Measurements from ENCODE around the gene SERPINE3. TPM values are rescaled to one million over a fixed set of nuclear protein-coding genes. Genes with fewer than 3 reads are reported as not detected.

SERPINE3 gene
- total and polyA plus RNA-seq, 7 donors, result 0.03 TPM; not detected in 6

GRCh38 chr13:51336746-51337145, 2.7 kb upstream of the SERPINE3 start:
- no peak for TF ChIP-seq CTCF (IDR thresholded peaks at IDR 0.05)
- H3K27me3 ChIP-seq (ENCODE audit: insufficient read depth in 3 of 3, low read length in 2 of 3), result no peaks in the 10 kb centered on the region
- no peak overlapping the region for H3K27ac ChIP-seq
- H3K9me3 ChIP-seq, result no peaks in the 10 kb centered on the region
- no peak overlapping the region for H3K4me3 ChIP-seq
- 76 to 88% (median 84%) methylated on average over 5 of the region's 5 CpGs for WGBS, 3 donors
- ATAC-seq (no peak), DNase-seq (no peak)
- intact Hi-C loops (cut with DNase I), result no loop called here
- no peaks in the 10 kb centered on the region for H3K4me1 ChIP-seq
- H3K36me3 ChIP-seq (ENCODE audit: insufficient read depth in 1 of 2, low read depth in 1 of 2), result no peaks in the 10 kb centered on the region

GRCh38 chr13:51339952-51340732, 651 bp downstream of the SERPINE3 start:
- intact Hi-C loops (cut with DNase I), result no loop called here
- no peak for ATAC-seq

GRCh38 chr13:51341232-51341631, 1.7 kb downstream of the SERPINE3 start:
- H3K27me3 ChIP-seq (ENCODE audit: insufficient read depth in 3 of 3, low read length in 2 of 3), result no peaks in the 10 kb centered on the region
- no peak for TF ChIP-seq CTCF (IDR thresholded peaks at IDR 0.05)
- H3K4me3 ChIP-seq, result no peak overlapping the region
- H3K36me3 ChIP-seq (ENCODE audit: insufficient read depth in 1 of 2, low read depth in 1 of 2), result no peaks in the 10 kb centered on the region
- intact Hi-C loops (cut with DNase I), result no loop called here
- no peaks in the 10 kb centered on the region for H3K4me1 ChIP-seq
- H3K9me3 ChIP-seq, result no peaks in the 10 kb centered on the region
- 57 to 74% (median 63%) methylated on average over 2 of the region's 2 CpGs for WGBS, 3 donors
- no peak overlapping the region for H3K27ac ChIP-seq
- ATAC-seq, result no peak
- no peak for DNase-seq

More at GRCh38 chr13:51339952-51340732, 651 bp downstream of the SERPINE3 start:
- no peak overlapping the region for H3K27ac ChIP-seq
- no peak for DNase-seq
- H3K27me3 ChIP-seq (ENCODE audit: insufficient read depth in 3 of 3, low read length in 2 of 3), result no peaks in the 10 kb centered on the region
- no peak overlapping the region for H3K4me3 ChIP-seq
- no peaks in the 10 kb centered on the region for H3K36me3 ChIP-seq (ENCODE audit: insufficient read depth in 1 of 2, low read depth in 1 of 2)
- no peak for TF ChIP-seq CTCF (IDR thresholded peaks at IDR 0.05)
- no peaks in the 10 kb centered on the region for H3K4me1 ChIP-seq
- 74 to 79% (median 77%) methylated on average over 4 of the region's 4 CpGs for WGBS, 3 donors
- no peaks in the 10 kb centered on the region for H3K9me3 ChIP-seq

GRCh38 chr13:51341791-51342190, 2.3 kb downstream of the SERPINE3 start:
- H3K9me3 ChIP-seq, result no peaks in the 10 kb centered on the region
- no peaks in the 10 kb centered on the region for H3K4me1 ChIP-seq
- H3K4me3 ChIP-seq, result no peak overlapping the region
- H3K36me3 ChIP-seq (ENCODE audit: insufficient read depth in 1 of 2, low read depth in 1 of 2), result no peaks in the 10 kb centered on the region
- H3K27me3 ChIP-seq (ENCODE audit: insufficient read depth in 3 of 3, low read length in 2 of 3), result no peaks in the 10 kb centered on the region
- TF ChIP-seq CTCF (IDR thresholded peaks at IDR 0.05), result no peak
- no peak for ATAC-seq
- 64 to 87% (median 70%) methylated on average over 4 of the region's 4 CpGs for WGBS, 3 donors
- intact Hi-C loops (cut with DNase I), result no loop called here
- DNase-seq, result no peak
- H3K27ac ChIP-seq, result no peak overlapping the region

GRCh38 chr13:51342706-51343105, 3.2 kb downstream of the SERPINE3 start:
- intact Hi-C loops (cut with DNase I), result no loop called here
- H3K9me3 ChIP-seq, result no peaks in the 10 kb centered on the region
- no peak for TF ChIP-seq CTCF (IDR thresholded peaks at IDR 0.05)
- no peak overlapping the region for H3K4me3 ChIP-seq
- H3K4me1 ChIP-seq, result no peaks in the 10 kb centered on the region
- DNase-seq, result no peak
- H3K27ac ChIP-seq, result no peak overlapping the region
- no peak for ATAC-seq
- no peaks in the 10 kb centered on the region for H3K36me3 ChIP-seq (ENCODE audit: insufficient read depth in 1 of 2, low read depth in 1 of 2)
- 61 to 71% (median 62%) methylated on average over 4 of the region's 4 CpGs for WGBS, 3 donors
- no peaks in the 10 kb centered on the region for H3K27me3 ChIP-seq (ENCODE audit: insufficient read depth in 3 of 3, low read length in 2 of 3)

Measured in psoas muscle (tissue), 8 donors.